Activated CD4-positive, alpha-beta memory T cell treated with anti-CD3 and anti-CD28 coated beads, Interleukin-2, amount 10 ng/mL, durations not matched to agents 7 days and 5 days (primary cell): ENCODE data around the gene BOLA2B. TPM values are rescaled to one million over a fixed set of nuclear protein-coding genes. Genes with fewer than 3 reads are reported as not detected.
"Not testable (repeated sequence)": the region's sequence is repeated elsewhere in the genome, so short reads cannot be mapped to it uniquely, and the experiment has no call there.

Experiments
- CTCF ChIA-PET: fragments of 350-600 bp; sonication (Branson Sonifier 250); formaldehyde crosslinking; loops from one replicate; lab custom pipeline; 2021; ENCODE audit warnings: antibody characterized with exemption, inconsistent platforms; lab: Charles Lee
- POLR2A ChIA-PET: fragments of 350-600 bp; sonication (Branson Sonifier 250); formaldehyde crosslinking; loops from one replicate; lab custom pipeline; 2021; ENCODE audit warnings: antibody characterized with exemption; lab: Charles Lee
- DNase-seq: peaks from one replicate; pipeline ENCODE4 v3.0.0-alpha.2; 2020
- H3K27ac Mint-ChIP-seq: one replicate; pipeline ENCODE4 v1.8.0; 2021; ENCODE audit warnings: mild to moderate bottlenecking, mixed read lengths
- H3K27me3 Mint-ChIP-seq: one replicate; pipeline ENCODE4 v1.8.0; 2021; ENCODE audit warnings: mixed read lengths
- H3K36me3 Mint-ChIP-seq: one replicate; pipeline ENCODE4 v1.8.0; 2021; ENCODE audit warnings: low read depth, mixed read lengths
- H3K4me1 Mint-ChIP-seq: one replicate; pipeline ENCODE4 v1.8.0; 2021; ENCODE audit warnings: mixed read lengths
- H3K4me3 Mint-ChIP-seq: one replicate; pipeline ENCODE4 v1.8.0; 2021; ENCODE audit warnings: mild to moderate bottlenecking, mixed read lengths
- H3K9me3 Mint-ChIP-seq: one replicate; pipeline ENCODE4 v1.8.0; 2021; ENCODE audit warnings: mixed read lengths
- total RNA-seq, 2 experiments: library from RNA; stranded (reverse); gene quantifications; one replicate each; pipeline ENCODE4 v1.2.3, GENCODE V29; 2021

BOLA2B gene
- total RNA-seq, 2 experiments from 2014 or later, result 145 to 146 TPM

- no peaks in the 10 kb centered on the region for H3K27me3 Mint-ChIP-seq
- peaks cover 11% of the 10 kb centered on the region for H3K36me3 Mint-ChIP-seq
- no peak overlapping the region for H3K4me3 Mint-ChIP-seq
- DNase-seq, result no peak
- no peak overlapping the region for H3K27ac Mint-ChIP-seq
- ChIA-PET POLR2A (interaction anchor here (0.7 to 1.0 kb wide), 2 partner anchors 64 to 185 kb away, joined by 3 read pairs; no protein-coding TSS in a partner anchor), CTCF (interaction anchor here (1.5 to 2.4 kb wide), 2 partner anchors 68 to 418 kb away, joined by 6 to 8 read pairs; no protein-coding TSS in a partner anchor)
- H3K9me3 Mint-ChIP-seq, result no peaks in the 10 kb centered on the region
- peaks cover 13% of the 10 kb centered on the region for H3K4me1 Mint-ChIP-seq
These were observed 13.5 kb downstream of the BOLA2B start for GRCh38 chr16:30179931-30180330.

GRCh38 chr16:30179195-30179594 lies 14.3 kb downstream of the BOLA2B start:
- Mint-ChIP-seq H3K36me3 (peaks cover 4% of the 10 kb centered on the region), H3K4me1 (peaks cover 13% of the 10 kb centered on the region), H3K27me3 (no peaks in the 10 kb centered on the region), H3K27ac (no peak overlapping the region), H3K4me3 (no peak overlapping the region), H3K9me3 (no peaks in the 10 kb centered on the region)
- POLR2A ChIA-PET, result no interaction called here
- CTCF ChIA-PET, result interaction anchor here (0.7 to 2.4 kb wide), 4 partner anchors 22 to 419 kb away, joined by 3 to 8 read pairs (median 4); no protein-coding TSS in a partner anchor
- DNase-seq, result no peak

- DNase-seq, H3K9me3 Mint-ChIP-seq, H3K4me1 Mint-ChIP-seq, H3K36me3 Mint-ChIP-seq, H3K27ac Mint-ChIP-seq, H3K4me3 Mint-ChIP-seq, H3K27me3 Mint-ChIP-seq: not testable (repeated sequence)
- ChIA-PET POLR2A (interaction anchor here (1.7 kb wide), 1 partner anchor 9 kb away, joined by 4 read pairs; no protein-coding TSS in a partner anchor), CTCF (interaction anchor here (0.6 to 0.7 kb wide), 2 partner anchors 12 to 56 kb away, joined by 5 to 6 read pairs; no protein-coding TSS in a partner anchor)
These were observed 16.6 kb downstream of the BOLA2B start for GRCh38 chr16:30176876-30177275.

- Mint-ChIP-seq H3K4me3 (no peak overlapping the region), H3K27me3 (no peaks in the 10 kb centered on the region), H3K4me1 (no peaks in the 10 kb centered on the region), H3K36me3 (no peaks in the 10 kb centered on the region), H3K27ac (no peak overlapping the region), H3K9me3 (no peaks in the 10 kb centered on the region)
- DNase-seq, result no peak
- CTCF ChIA-PET, result interaction anchor here (0.7 kb wide), 2 partner anchors 10 to 234 kb away, joined by 3 to 5 read pairs; partner anchors contain the start of gene ZNF771
- POLR2A ChIA-PET, result no interaction called here
These were observed 20.4 kb downstream of the BOLA2B start for GRCh38 chr16:30173054-30173453.

GRCh38 chr16:30170145-30170544 lies 23.3 kb downstream of the BOLA2B start:
- DNase-seq, POLR2A ChIA-PET, H3K4me3 Mint-ChIP-seq, CTCF ChIA-PET, H3K36me3 Mint-ChIP-seq, H3K9me3 Mint-ChIP-seq, H3K27me3 Mint-ChIP-seq, H3K27ac Mint-ChIP-seq: not testable (repeated sequence)
- peaks cover 20% of the 10 kb centered on the region for H3K4me1 Mint-ChIP-seq

GRCh38 chr16:30169416-30169815 lies 24.1 kb downstream of the BOLA2B start:
- H3K27ac Mint-ChIP-seq, H3K4me3 Mint-ChIP-seq, POLR2A ChIA-PET, H3K9me3 Mint-ChIP-seq, H3K36me3 Mint-ChIP-seq, DNase-seq, CTCF ChIA-PET, H3K27me3 Mint-ChIP-seq: not testable (repeated sequence)
- peaks cover 28% of the 10 kb centered on the region for H3K4me1 Mint-ChIP-seq

GRCh38 chr16:30168746-30169145 lies 24.7 kb downstream of the BOLA2B start:
- CTCF ChIA-PET, result interaction anchor here (1.1 kb wide), 1 partner anchor 16 kb away, joined by 3 read pairs; no protein-coding TSS in a partner anchor
- H3K27ac Mint-ChIP-seq, H3K36me3 Mint-ChIP-seq, H3K9me3 Mint-ChIP-seq, H3K4me3 Mint-ChIP-seq, DNase-seq, H3K27me3 Mint-ChIP-seq, POLR2A ChIA-PET: not testable (repeated sequence)
- peaks cover 29% of the 10 kb centered on the region for H3K4me1 Mint-ChIP-seq

- Mint-ChIP-seq H3K4me3 (peak overlapping the region; percentile 6), H3K4me1 (peaks cover 39% of the 10 kb centered on the region), H3K36me3 (no peaks in the 10 kb centered on the region), H3K27me3 (no peaks in the 10 kb centered on the region), H3K27ac (peak overlapping the region; percentile 73), H3K9me3 (no peaks in the 10 kb centered on the region)
- peak; percentile 18 for DNase-seq
- CTCF ChIA-PET, result interaction anchor here (0.7 kb wide), 1 partner anchor 74 kb away, joined by 4 read pairs; no protein-coding TSS in a partner anchor
- POLR2A ChIA-PET, result no interaction called here
These were observed 27.1 kb downstream of the BOLA2B start for GRCh38 chr16:30166202-30166902.

- Mint-ChIP-seq H3K27ac (no peak overlapping the region), H3K36me3 (no peaks in the 10 kb centered on the region), H3K9me3 (no peaks in the 10 kb centered on the region), H3K27me3 (no peaks in the 10 kb centered on the region), H3K4me3 (no peak overlapping the region), H3K4me1 (peaks cover 40% of the 10 kb centered on the region)
- DNase-seq, result no peak
- CTCF ChIA-PET, result interaction anchor here (0.7 to 0.8 kb wide), 2 partner anchors 9 to 20 kb away, joined by 3 to 5 read pairs; no protein-coding TSS in a partner anchor
- POLR2A ChIA-PET, result interaction anchor here (0.8 kb wide), 1 partner anchor 22 kb away, joined by 3 read pairs; no protein-coding TSS in a partner anchor
These were observed 29.9 kb downstream of the BOLA2B start for GRCh38 chr16:30163538-30163937.

GRCh38 chr16:30157214-30157613 lies 36.3 kb downstream of the BOLA2B start:
- no peak overlapping the region for H3K27ac Mint-ChIP-seq
- H3K36me3 Mint-ChIP-seq, result no peaks in the 10 kb centered on the region
- no peak for DNase-seq
- no peaks in the 10 kb centered on the region for H3K27me3 Mint-ChIP-seq
- CTCF ChIA-PET, result interaction anchor here (0.8 to 1.1 kb wide), 2 partner anchors 21 to 45 kb away, joined by 3 to 4 read pairs; no protein-coding TSS in a partner anchor
- POLR2A ChIA-PET, result no interaction called here
- no peak overlapping the region for H3K4me3 Mint-ChIP-seq
- peaks cover 2% of the 10 kb centered on the region for H3K4me1 Mint-ChIP-seq
- H3K9me3 Mint-ChIP-seq, result no peaks in the 10 kb centered on the region

- Mint-ChIP-seq H3K27me3 (peaks cover 2% of the 10 kb centered on the region), H3K27ac (no peak overlapping the region), H3K9me3 (peaks cover 6% of the 10 kb centered on the region), H3K4me3 (no peak overlapping the region), H3K4me1 (peaks cover 1% of the 10 kb centered on the region), H3K36me3 (no peaks in the 10 kb centered on the region)
- POLR2A ChIA-PET, result interaction anchor here (0.7 kb wide), 1 partner anchor 28 kb away, joined by 3 read pairs; the partner anchor contains the start of gene CORO1A
- no peak for DNase-seq
- CTCF ChIA-PET, result interaction anchor here (0.7 kb wide), 1 partner anchor 212 kb away, joined by 3 read pairs; no protein-coding TSS in a partner anchor
These were observed 38.3 kb downstream of the BOLA2B start for GRCh38 chr16:30155188-30155587.

GRCh38 chr16:30152517-30152916 lies 40.9 kb downstream of the BOLA2B start:
- POLR2A ChIA-PET, result interaction anchor here (1.2 kb wide), 1 partner anchor 12 kb away, joined by 3 read pairs; no protein-coding TSS in a partner anchor
- Mint-ChIP-seq H3K4me3 (no peak overlapping the region), H3K27ac (no peak overlapping the region), H3K36me3 (peaks cover 13% of the 10 kb centered on the region), H3K4me1 (no peaks in the 10 kb centered on the region), H3K27me3 (peaks cover 2% of the 10 kb centered on the region), H3K9me3 (peaks cover 19% of the 10 kb centered on the region)
- CTCF ChIA-PET, result interaction anchor here (0.6 to 0.8 kb wide), 2 partner anchors 16 to 59 kb away, joined by 3 read pairs; no protein-coding TSS in a partner anchor
- DNase-seq, result no peak

- Mint-ChIP-seq H3K4me3 (no peak overlapping the region), H3K27me3 (peaks cover 2% of the 10 kb centered on the region), H3K4me1 (no peaks in the 10 kb centered on the region), H3K9me3 (peaks cover 19% of the 10 kb centered on the region), H3K36me3 (peaks cover 13% of the 10 kb centered on the region), H3K27ac (no peak overlapping the region)
- ChIA-PET POLR2A (interaction anchor here (1.0 kb wide), 1 partner anchor 32 kb away, joined by 3 read pairs; the partner anchor contains the start of gene CORO1A), CTCF (no interaction called here)
- DNase-seq, result no peak
These were observed 42.4 kb downstream of the BOLA2B start for GRCh38 chr16:30151091-30151490.
